GM21723 (cell line): ENCODE measurements around the gene CYP4A22.
"Not testable (repeated sequence)": the region's sequence is repeated elsewhere in the genome, so short reads cannot be mapped to it uniquely, and the experiment has no call there.

ENCODE experiments used
- ATAC-seq: cut with Tn5 transposase; IDR thresholded peaks from one replicate; pipeline ENCODE4 v1.9.1; 2021; ENCODE audit warnings: mild to moderate bottlenecking, moderate library complexity; ENCODE audit not compliant: unreplicated experiment

CYP4A22 gene, protein sequence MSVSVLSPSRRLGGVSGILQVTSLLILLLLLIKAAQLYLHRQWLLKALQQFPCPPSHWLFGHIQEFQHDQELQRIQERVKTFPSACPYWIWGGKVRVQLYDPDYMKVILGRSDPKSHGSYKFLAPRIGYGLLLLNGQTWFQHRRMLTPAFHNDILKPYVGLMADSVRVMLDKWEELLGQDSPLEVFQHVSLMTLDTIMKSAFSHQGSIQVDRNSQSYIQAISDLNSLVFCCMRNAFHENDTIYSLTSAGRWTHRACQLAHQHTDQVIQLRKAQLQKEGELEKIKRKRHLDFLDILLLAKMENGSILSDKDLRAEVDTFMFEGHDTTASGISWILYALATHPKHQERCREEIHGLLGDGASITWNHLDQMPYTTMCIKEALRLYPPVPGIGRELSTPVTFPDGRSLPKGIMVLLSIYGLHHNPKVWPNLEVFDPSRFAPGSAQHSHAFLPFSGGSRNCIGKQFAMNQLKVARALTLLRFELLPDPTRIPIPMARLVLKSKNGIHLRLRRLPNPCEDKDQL

DNA sequence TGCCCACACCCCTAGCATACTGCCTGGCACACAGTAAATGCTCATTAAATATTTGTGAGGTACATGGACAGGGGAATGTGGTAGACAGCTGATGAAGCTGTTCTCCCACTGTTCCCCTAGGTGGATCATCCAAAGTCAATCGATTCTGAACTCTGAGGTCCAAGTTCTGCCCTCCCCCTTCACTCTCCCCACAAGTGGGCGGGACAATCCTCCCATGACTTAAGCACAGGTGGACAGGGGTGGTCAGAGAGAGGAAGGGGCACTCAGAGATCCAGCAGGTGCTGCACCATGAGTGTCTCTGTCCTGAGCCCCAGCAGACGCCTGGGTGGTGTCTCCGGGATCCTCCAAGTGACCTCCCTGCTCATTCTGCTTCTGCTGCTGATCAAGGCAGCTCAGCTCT lies at the start of gene CYP4A22:
Gene CYP4A22, plus strand, starts transcription at position 244 of the 400 bp plus-strand sequence. Its CDS starts 45 bp downstream, at position 289.
- no peak for ATAC-seq

DNA sequence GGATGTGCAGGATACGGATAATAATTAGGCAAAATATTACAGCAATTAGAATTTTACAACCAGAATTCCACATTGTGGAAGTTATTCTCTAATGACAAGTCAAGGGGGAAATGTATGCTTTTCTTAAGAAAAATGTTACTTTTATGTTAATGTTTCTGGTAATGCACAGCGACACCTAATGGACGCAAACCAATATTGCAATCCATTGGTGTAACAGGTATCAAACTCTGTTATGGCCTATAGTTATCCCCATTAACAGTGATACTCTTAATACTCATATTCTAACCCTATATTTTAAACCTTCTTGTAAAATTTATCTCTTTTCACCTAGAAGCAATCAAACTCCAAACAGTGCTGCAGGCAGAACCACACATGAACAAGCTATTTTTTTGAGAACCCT lies 47.9 kb upstream of the CYP4A22 start:
- ATAC-seq: not testable (repeated sequence)

DNA sequence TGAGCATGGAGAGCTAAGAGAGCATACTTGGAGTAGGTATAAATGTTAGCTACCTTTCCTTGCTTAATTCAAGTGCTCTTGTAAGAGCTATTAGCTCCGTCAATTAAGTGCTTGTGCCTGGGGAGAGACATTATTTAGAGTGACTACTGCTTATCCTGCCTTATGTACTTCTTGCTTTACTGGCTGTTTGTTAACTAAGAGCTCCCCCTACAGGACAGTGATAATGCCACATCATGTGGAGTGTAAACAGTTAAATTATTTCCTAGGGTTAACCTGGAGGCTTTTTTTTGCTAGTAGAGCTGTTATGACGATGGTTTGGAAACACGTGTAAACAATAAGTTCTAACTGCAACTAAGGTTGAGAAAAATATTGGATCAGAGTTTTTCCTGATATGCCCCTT lies 45.8 kb upstream of the CYP4A22 start:
- not testable (repeated sequence) for ATAC-seq

DNA sequence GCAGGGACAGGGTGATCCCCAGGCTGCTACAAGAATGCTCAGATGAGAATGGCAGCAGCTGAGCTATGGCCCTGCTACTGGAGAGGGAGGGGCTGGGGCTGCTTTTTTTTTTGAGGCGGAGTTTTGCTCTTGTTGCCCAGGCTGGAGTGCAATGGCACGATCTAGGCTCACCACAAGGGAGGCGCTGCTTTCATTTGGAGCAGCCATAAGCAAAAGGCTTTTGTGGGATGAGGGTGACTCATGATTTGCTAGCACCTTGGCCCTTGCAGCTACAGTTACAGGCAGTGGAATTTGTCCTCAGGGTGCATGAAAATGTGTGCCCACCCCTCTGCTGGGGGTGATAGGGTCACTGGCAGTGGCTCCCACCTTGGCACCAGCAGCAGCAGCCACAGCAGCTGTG lies 32.4 kb upstream of the CYP4A22 start:
- ATAC-seq: no peak

DNA sequence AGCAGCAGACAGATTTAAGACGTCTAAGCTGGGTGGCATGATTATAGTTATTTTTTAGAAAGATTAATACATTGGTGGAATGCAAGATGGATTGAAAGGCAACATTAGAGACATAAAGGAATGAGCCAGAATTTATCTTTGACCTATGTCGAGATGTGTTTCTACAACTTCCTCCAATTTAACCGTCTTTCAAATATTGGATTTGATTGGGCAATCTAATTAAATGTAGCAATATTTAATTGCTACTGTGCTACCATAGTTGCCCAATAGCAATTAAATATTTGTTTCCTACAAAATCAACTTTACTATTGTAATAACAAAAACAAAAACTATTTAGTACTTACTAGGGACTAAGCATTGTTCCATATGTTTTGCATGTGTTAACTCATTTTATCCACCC lies 30.4 kb upstream of the CYP4A22 start:
- ATAC-seq: no peak

DNA sequence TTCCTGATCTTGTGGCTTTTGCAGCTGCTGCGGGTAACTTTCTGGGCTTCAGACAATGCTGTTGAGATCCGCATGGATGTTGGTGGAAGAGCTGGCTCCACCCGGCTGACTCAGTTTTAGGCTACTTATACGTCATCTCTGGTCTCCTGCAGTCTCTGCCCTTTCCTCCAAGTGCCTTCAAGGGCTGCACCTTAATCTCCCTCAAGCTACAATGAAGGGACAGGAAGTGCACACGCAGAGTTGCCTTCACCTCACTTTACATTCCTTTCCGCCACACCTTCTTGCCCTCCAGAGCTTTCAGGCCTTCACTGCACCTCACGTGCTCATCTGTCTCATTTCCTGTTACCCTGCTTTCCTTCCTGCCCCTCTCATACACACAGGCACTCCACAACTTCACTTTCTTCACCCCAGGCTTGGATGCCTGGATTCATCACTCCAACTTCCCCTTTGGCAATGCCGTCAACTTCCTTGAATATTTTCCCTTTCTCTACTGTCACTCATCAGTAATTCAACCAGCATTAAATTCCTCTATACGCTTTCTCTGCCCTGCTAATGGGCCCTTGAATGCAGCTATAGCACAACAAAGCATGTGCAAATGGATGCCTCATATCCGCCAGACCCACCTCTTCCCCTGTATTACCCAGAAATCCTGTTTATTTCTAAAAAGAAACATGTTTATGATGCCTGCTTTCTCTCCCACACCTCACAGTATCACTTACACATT lies 29.2 kb upstream of the CYP4A22 start:
- not testable (repeated sequence) for ATAC-seq

DNA sequence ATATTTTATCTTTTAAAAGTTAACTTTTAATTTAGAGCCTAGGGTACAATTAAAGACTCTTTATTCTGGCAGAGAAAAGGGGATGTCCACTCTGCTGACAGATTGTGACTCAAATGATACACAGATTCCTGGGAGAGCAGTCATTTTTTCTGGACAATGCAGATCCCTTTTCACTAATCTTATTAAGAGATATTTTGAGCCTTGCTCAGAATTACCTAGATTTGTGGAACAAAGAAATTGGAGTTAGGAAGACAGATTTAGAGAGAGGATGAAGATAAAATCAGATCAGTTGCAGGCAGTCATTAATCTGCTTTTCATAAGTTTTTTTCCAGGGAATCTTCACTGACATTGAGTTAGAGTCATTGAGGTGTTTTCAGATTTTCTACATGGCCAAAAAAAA lies 27.8 kb upstream of the CYP4A22 start:
- not testable (repeated sequence) for ATAC-seq

DNA sequence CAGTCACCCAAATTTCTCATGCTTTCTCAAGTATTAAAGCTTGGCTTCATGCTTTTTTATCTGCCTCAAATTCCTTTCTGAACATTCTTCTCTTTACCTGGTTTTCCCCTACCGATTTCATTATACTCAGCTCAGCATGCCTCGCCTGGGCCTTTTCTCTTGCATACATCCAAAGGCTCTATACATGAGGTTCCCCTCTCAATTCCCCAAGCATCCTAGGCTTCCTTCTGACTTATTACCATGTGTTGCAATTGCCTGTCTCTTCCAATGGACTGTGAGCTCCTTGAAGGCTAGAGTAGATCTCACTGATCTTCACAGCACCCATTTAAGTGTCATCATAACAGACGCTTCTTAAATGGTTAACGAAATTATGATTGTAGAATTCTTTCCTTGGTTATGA lies 24.1 kb upstream of the CYP4A22 start:
- ATAC-seq: no peak

DNA sequence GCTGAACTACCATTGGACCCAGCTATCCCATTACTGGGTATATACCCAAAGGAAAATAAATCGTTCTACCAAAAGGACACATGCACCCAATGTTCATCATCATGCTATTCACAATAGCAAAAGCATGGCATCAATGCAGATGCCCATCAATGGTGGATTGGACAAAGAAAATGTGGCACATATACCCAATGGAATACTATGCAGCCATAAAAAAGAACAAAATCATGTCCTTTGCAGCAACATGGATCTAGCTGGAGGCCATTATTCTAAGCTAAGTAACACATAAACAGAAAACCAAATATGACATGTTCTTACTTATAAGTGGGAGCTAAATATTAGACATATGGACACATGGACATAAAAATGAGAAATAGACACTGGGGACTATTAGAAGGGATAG lies 16.2 kb upstream of the CYP4A22 start:
- not testable (repeated sequence) for ATAC-seq

DNA sequence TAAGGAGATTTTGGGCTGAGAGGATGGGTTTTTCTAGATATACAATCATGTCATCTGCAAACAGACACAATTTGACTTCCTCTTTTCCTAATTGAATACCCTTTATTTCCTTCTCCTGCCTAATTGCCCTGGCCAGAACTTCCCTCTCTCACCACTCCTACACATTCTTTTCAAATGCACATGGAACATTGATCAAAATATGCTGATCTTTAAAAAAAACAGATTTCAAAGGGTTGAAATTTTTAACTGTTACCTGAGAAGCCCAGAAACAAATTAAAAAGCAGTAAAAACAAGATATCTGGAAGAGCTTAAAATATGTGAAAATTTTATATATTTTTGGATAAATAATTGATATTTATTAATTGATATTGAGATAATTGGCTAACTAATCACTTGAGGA lies 12.4 kb upstream of the CYP4A22 start:
- ATAC-seq: not testable (repeated sequence)

DNA sequence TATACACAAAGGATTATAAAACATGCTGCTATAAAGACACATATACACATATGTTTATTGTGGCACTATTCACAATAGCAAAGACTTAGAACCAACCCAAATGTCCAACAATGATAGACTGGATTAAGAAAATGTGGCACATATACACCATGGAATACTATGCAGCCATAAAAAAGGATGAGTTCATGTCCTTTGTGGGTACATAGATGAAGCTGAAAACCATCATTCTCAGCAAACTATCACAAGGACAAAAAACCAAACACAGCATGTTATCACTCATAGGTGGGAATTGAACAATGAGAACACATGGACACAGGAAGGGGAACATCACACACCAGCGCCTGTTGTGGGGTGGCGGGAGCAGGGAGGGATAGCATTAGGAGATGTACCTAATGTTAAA lies 10.2 kb upstream of the CYP4A22 start:
- not testable (repeated sequence) for ATAC-seq

DNA sequence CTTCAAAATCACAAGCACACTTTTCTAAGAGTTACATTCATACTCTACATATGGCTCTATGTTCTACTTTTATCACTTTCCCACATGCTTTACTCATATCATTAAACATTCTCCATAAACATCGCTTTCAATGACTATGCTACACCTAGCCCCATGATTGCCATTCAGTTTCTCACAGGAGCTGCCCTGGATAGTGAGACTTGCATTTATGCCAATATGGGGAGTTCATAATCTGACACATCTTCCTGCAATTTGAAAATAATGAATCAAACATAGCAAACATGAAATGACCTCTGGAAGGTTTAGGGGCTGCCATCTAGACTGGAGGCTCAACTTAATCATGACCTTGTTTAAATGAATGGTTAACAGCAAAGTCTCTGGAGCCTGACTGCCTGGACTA lies 9.0 kb upstream of the CYP4A22 start:
- no peak for ATAC-seq

DNA sequence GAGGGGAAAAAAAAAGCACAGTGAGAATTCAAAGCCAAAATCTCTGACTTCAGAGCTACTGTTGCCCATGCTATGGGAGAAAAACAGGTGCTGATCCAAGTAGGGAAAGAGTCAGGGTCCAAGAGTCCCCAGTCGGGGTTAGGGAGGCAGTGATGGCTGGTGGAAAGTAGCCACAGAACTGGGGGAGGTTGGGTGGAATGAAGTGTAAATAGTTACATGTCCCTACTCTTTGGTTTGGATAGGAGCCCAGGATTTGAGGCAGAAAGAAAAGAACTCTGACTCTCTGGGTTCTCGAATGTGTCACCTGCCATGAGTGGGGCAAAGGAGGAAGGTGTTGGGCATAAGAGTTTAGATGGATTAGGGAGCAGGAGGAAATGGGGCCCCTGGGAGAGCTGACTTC lies 8.4 kb upstream of the CYP4A22 start:
- ATAC-seq: not testable (repeated sequence)

DNA sequence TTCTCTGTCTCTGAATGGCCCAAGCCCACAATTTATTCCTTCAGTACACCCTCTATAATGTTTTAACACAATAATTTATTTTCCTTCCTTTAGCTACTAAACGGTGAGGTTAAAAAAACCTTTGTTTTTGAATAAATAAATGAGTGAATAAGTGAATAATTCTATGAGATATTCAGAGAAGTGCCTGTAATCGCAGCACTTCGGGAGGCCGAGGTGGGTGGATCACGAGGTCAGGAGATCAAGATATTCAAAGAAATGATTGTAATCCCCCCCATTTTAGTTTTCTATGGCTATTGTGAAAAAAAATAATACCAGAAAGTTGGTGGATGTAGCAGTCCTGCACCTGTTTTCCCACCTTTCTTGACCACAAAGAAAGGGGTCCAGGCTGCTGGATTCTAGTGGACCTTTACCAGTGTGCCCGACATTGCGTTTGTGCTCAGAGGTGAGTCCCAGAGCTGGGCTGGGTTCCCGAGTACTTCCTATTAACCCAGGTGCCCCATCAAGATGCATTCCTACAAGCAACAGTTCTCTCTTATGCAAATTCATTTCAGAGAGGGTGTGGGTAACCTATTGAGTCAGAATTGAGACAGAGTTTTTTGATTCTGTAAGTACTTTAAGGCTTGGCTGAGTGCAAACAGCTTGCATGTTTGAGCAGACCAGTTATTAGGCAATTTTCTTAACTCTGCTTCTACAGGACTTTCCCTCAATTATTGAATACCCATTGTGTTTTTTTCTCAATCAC lies 7.6 kb upstream of the CYP4A22 start:
- ATAC-seq: not testable (repeated sequence)

DNA sequence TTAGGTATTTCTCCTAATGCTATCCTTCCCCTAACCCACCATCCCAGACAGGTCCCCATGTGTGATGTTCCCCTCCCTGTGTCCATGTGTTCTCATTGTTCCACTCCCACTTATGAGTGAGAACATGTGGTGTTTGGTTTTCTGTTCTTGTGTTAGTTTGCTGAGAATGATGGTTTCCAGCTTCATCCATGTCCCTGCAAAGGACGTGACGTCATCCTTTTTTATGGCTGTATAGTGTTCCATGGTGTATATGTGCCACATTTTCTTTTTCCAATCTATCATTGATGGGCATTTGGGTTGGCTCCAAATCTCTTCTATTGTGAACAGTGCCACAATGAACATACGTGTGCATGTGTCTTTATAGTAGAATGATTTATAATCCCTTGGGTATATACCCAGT lies 4.6 kb upstream of the CYP4A22 start:
- not testable (repeated sequence) for ATAC-seq

DNA sequence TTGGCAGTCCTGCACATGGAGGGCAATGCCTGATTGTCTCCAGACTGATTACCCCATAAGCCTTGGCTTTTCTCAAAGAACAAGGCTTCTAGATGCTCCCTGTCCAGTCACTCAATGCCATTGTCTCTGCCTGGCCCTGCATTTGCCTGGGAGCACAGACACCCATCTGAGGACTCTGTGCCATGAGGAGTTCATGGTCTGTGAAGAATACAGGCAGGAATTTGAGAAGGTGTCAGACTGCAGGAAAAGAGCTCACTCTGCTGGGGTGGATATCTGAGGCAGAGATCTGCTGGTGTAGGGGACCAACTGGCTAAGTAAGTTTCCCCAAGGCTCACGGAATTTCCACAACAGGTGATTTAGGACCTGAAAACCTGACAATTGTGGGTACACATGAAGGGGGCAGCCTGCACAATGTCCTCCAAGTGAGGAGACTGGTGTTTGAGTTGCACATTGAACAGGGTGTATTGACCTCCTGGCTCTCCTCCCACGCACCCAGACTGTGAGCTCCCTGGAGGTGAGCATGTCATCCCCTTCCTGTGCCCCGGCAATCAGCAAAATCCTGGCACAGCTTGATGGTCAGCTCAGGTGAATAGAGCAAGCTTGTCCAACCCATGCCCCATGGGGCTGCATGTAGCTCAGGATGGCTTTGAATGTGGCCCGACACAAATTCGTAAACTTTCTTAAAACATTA lies 829 bp downstream of the CYP4A22 start:
- no peak for ATAC-seq

DNA sequence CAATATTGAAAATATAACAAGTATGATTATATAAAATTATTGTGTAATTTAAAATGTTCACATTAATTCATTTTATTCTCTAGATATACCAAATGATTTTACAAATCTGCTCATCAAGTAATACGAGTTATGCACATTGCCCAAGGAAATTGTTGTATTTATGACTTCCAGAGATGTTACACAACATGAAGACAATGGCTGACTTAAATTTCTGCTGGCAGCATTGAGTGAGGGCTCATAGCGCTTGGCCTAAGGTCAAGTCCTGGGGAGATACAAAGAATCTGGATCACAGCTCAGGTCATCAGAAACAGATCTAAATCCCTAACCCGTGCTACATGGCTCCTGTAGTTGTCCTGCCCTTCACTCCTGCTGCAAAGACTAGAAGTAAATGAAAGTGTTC lies 3.1 kb downstream of the CYP4A22 start:
- ATAC-seq: not testable (repeated sequence)

DNA sequence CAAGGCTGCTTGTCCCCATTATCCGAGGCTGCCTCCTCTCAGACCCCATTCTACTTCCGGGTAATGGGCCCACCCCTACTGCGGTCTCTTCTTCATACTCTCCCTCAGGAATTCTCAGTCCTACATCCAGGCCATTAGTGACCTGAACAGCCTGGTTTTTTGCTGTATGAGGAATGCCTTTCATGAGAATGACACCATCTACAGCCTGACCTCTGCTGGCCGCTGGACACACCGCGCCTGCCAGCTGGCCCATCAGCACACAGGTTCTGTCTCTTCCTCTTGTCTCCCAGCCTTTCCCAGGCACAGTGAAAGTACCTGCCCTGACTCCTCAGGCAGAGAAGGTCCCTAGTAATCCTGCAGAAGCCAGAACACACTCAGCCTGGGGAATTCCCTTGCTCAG lies 6.4 kb downstream of the CYP4A22 start:
- not testable (repeated sequence) for ATAC-seq

DNA sequence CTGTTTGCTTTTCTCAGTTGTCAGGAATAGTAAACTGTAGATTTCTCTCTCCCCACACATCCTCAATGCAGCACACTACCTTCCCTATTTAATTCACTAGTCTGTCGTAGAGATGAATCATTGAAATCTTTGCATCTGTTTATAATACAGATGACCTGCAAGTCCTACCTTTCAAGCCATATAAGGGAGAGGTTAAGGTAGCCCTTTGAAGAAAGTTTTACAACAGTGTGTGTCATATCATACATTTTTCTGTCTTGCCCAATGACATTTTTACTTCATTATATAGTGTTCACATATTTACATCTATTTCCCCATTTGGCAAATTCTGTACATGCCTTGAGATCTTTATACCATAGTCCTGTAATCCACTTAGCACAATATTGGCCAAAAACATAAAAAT lies 9.3 kb downstream of the CYP4A22 start:
- not testable (repeated sequence) for ATAC-seq

DNA sequence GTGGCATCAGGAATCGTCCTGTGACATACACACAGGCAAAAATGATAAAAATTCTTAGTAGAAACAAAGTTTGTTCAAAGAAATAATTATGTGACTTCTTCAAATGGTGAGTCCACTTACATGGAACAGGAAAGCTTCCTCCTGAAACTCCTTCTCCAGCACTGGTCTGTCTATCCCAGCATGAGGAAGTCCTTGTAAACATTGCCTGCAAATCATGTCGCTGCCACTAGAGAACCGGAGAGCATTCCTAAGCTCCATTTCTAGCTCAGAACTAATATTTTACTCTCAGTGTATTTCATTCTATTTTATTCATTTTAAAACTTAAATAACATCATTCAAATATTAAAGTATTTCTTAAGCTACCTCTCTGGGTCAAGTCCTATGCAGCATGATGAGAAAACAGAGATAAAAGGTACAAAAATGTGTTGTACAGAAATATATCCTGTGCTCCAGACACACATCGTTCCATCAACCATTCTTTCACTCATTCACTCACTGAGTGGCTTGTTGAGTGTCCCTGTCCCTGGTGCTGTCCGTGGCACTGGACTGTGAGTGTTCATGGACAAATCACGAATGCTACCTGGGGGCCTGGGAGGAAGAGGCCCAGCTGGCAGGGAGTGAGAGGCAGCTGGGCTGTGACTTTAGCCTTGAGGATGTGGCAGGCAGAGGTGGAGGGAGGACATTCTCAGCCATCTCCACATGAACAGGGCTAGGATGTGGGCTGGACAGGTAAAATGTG lies 10.0 kb downstream of the CYP4A22 start:
- ATAC-seq: no peak
